CD14-positive monocyte (primary cell): ENCODE data around the gene ZNF652. TPM values are rescaled to one million over a fixed set of nuclear protein-coding genes. Genes with fewer than 3 reads are reported as not detected.
A peak's percentile ranks its signal among the peaks of the same experiment; 100 is the strongest.

Source experiments
- DNase-seq, 3 donors: peaks; one replicate each; pipeline ENCODE4 v3.0.0-alpha.2; 2011 to 2022
- H2AFZ ChIP-seq: 2 replicates; pipeline ENCODE4 v1.6.0; 2012; ENCODE audit warnings: mild to moderate bottlenecking, low read depth, low read length, inconsistent platforms; ENCODE audit not compliant: insufficient read depth, poor library complexity, severe bottlenecking
- H3K27ac ChIP-seq, 2 donors: 1 replicate in 1 of 2; 2 replicates in 1 of 2; pipeline ENCODE4 v1.5.1; 2012 to 2013; ENCODE audit warnings: low read length in 2 of 2, control low read depth in 1 of 2, inconsistent platforms in 1 of 2, low read depth in 1 of 2, mild to moderate bottlenecking in 1 of 2
- H3K27me3 ChIP-seq, 2 donors: one replicate each; pipeline versions ENCODE4 v1.6.0 to v1.6.1; 2011 to 2013; ENCODE audit warnings: low read length in 2 of 2; ENCODE audit not compliant: control insufficient read depth in 2 of 2, insufficient read depth in 2 of 2
- H3K36me3 ChIP-seq, 2 donors: replicated peaks in 1 of 2; 1 replicate in 1 of 2; 2 replicates in 1 of 2; pipeline versions ENCODE4 v1.5.1 to v1.6.1; 2012 to 2013; ENCODE audit warnings: low read length in 2 of 2, control low read depth in 1 of 2, inconsistent platforms in 1 of 2, mild to moderate bottlenecking in 1 of 2; ENCODE audit not compliant: insufficient read depth in 2 of 2, control insufficient read depth in 1 of 2
- H3K4me1 ChIP-seq, 2 donors: 1 replicate in 1 of 2; 2 replicates in 1 of 2; pipeline versions ENCODE4 v1.5.1 to v1.6.1; 2012 to 2013; ENCODE audit warnings: low read length in 2 of 2, control low read depth in 1 of 2, inconsistent platforms in 1 of 2, mild to moderate bottlenecking in 1 of 2, moderate library complexity in 1 of 2; ENCODE audit not compliant: insufficient read depth in 2 of 2, control insufficient read depth in 1 of 2
- H3K4me2 ChIP-seq: replicated peaks from 2 replicates; pipeline ENCODE3; 2012; ENCODE audit warnings: low read length, moderate library complexity, mild to moderate bottlenecking; ENCODE audit not compliant: poor library complexity, severe bottlenecking; ENCODE audit errors: extremely low read depth
- H3K4me3 ChIP-seq, 3 experiments: fragments of 200-600 bp in 1 of 3; sonication (generic) in 1 of 3; replicated peaks in 1 of 3; 1 replicate in 2 of 3; 2 replicates in 1 of 3; pipeline ENCODE4 v1.5.1; 2011 to 2013; ENCODE audit warnings: low read length in 3 of 3, mild to moderate bottlenecking in 3 of 3, control low read depth in 2 of 3, low read depth in 2 of 3, inconsistent platforms in 1 of 3, moderate library complexity in 1 of 3
- H3K79me2 ChIP-seq: 2 replicates; pipeline ENCODE4 v1.6.0; 2012; ENCODE audit warnings: mild to moderate bottlenecking, control low read depth, inconsistent platforms, low read length, moderate library complexity; ENCODE audit not compliant: insufficient read depth
- H3K9ac ChIP-seq: 2 replicates; pipeline ENCODE4 v1.6.0; 2017; ENCODE audit warnings: low read length, mild to moderate bottlenecking; ENCODE audit not compliant: insufficient read depth, poor library complexity, severe bottlenecking
- H3K9me3 ChIP-seq, 2 donors: replicated peaks in 1 of 2; 1 replicate in 1 of 2; 2 replicates in 1 of 2; pipeline versions ENCODE4 v1.5.1 to v1.6.1; 2012 to 2013; ENCODE audit warnings: low read length in 2 of 2, control low read depth in 1 of 2; ENCODE audit not compliant: control insufficient read depth in 1 of 2, insufficient read depth in 1 of 2
- H4K20me1 ChIP-seq: 2 replicates; pipeline ENCODE4 v1.6.0; 2012; ENCODE audit warnings: mild to moderate bottlenecking, low read length, control low read depth, moderate library complexity; ENCODE audit not compliant: insufficient read depth
- H3K27ac Mint-ChIP-seq, 7 donors: one replicate each; pipeline ENCODE4 v1.8.0; 2020; ENCODE audit warnings: mild to moderate bottlenecking in 7 of 7, mixed read lengths in 7 of 7, moderate library complexity in 6 of 7, inconsistent platforms in 2 of 7
- H3K27me3 Mint-ChIP-seq, 3 donors: one replicate each; pipeline ENCODE4 v1.8.0; 2021 to 2022; ENCODE audit warnings: low read depth in 3 of 3, mild to moderate bottlenecking in 3 of 3, mixed read lengths in 3 of 3, moderate library complexity in 3 of 3, inconsistent platforms in 1 of 3
- H3K36me3 Mint-ChIP-seq, 2 donors: one replicate each; pipeline ENCODE4 v1.8.0; 2020; ENCODE audit warnings: mixed read lengths in 2 of 2, inconsistent platforms in 1 of 2, mild to moderate bottlenecking in 1 of 2
- H3K4me1 Mint-ChIP-seq: one replicate; pipeline ENCODE4 v1.8.0; 2020; ENCODE audit warnings: mild to moderate bottlenecking, mixed read lengths
- H3K4me3 Mint-ChIP-seq, 2 donors: one replicate each; pipeline ENCODE4 v1.8.0; 2020; ENCODE audit warnings: mild to moderate bottlenecking in 2 of 2, mixed read lengths in 2 of 2, moderate library complexity in 1 of 2
- H3K9me3 Mint-ChIP-seq, 7 donors: one replicate each; pipeline ENCODE4 v1.8.0; 2020 to 2022; ENCODE audit warnings: mixed read lengths in 7 of 7, mild to moderate bottlenecking in 6 of 7, moderate library complexity in 6 of 7, inconsistent platforms in 2 of 7
- CTCF ChIP-seq: fragments of 200-600 bp; IDR thresholded peaks from one replicate; pipeline ENCODE4 v1.8.0; 2022; ENCODE audit warnings: antibody characterized with exemption, mild to moderate bottlenecking
- WGBS: methylation state at CpG from one replicate; pipeline ENCODE4 v1.1.5; 2013; ENCODE audit warnings: missing lambda C conversion rate; ENCODE audit not compliant: insufficient coverage; 5-methylcytosine and 5-hydroxymethylcytosine counted together
- intact Hi-C, 2 donors: fragments of 100-400 bp; cut with micrococcal nuclease; formaldehyde crosslinking; loops; one replicate each; pipeline versions ENCODE4 v1.15.0 to v1.15.1; 2023
- polyA plus RNA-seq, 3 donors: library from polyadenylated mRNA; depleted of rRNA in 1 of 3; unstranded in 2 of 3; stranded (reverse) in 1 of 3; fragments of 300-500 nt in 2 of 3; fragments of >200 nt in 1 of 3; fragmentation: Illumina TruSeq in 2 of 3; gene quantifications; 1 replicate in 2 of 3; 2 replicates in 1 of 3; pipeline ENCODE4 v1.2.3, GENCODE V29; 2012 to 2021

The ZNF652 gene
- polyA plus RNA-seq, 3 donors: 16.9 to 19.8 (median 18.8) TPM

- no peaks in the 10 kb centered on the region for H3K27me3 ChIP-seq
- H3K4me3 ChIP-seq: peak overlapping the region in 1 of 3 experiments; percentile 56
- H3K36me3 Mint-ChIP-seq: peaks cover 11 to 33% of the 10 kb centered on the region in 2 donors
- H3K36me3 ChIP-seq: peaks cover 15 to 25% of the 10 kb centered on the region in 2 donors
- peaks cover 4% of the 10 kb centered on the region for H4K20me1 ChIP-seq
- H3K9ac ChIP-seq: no peak overlapping the region
- intact Hi-C loops: loop anchor here (1.0 to 5.0 kb wide), 2 partner anchors 46 to 79 kb away; partner anchors contain the start of gene ZNF652 (in 1 of the 2)
- peak overlapping the region; percentile 5 to 94 (median 89) for H3K27ac Mint-ChIP-seq
- no peak overlapping the region for H3K4me2 ChIP-seq
- H3K79me2 ChIP-seq: peaks cover 33% of the 10 kb centered on the region
- no peak overlapping the region for H2AFZ ChIP-seq
- TF ChIP-seq CTCF: no peak
- peak overlapping the region in 1 of 2 donors; percentile 76 for H3K27ac ChIP-seq
- H3K27me3 Mint-ChIP-seq: no peaks in the 10 kb centered on the region
- peaks cover 32% of the 10 kb centered on the region for H3K4me1 Mint-ChIP-seq
- no peaks in the 10 kb centered on the region for H3K9me3 ChIP-seq
- peaks cover 28 to 32% of the 10 kb centered on the region in 2 donors for H3K4me1 ChIP-seq
- no peaks in the 10 kb centered on the region for H3K9me3 Mint-ChIP-seq
- H3K4me3 Mint-ChIP-seq: no peak overlapping the region
- WGBS: 42% methylated on average over 2 of the region's 2 CpGs
- DNase-seq: peak in 1 of 3 donors; percentile 21
Observed at GRCh38 chr17:49316258-49316570, 45.8 kb downstream of the ZNF652 start.

GRCh38 chr17:49315551-49316257, 46.3 kb downstream of the ZNF652 start:
- peak; percentile 58 to 79 (median 78) for DNase-seq
- peaks cover under 1% of the 10 kb centered on the region for H4K20me1 ChIP-seq
- WGBS: 54% methylated on average over 5 of the region's 9 CpGs
- TF ChIP-seq CTCF: peak; percentile 86
- peak overlapping the region; percentile 62 for H3K4me2 ChIP-seq
- peak overlapping the region in 1 of 2 donors; percentile 76 for H3K27ac ChIP-seq
- peak overlapping the region in 2 of 3 experiments; percentile 20 to 59 for H3K4me3 ChIP-seq
- peaks cover 28 to 32% of the 10 kb centered on the region in 2 donors for H3K4me1 ChIP-seq
- peaks cover 29% of the 10 kb centered on the region for H3K79me2 ChIP-seq
- Mint-ChIP-seq H3K4me3 (peak overlapping the region; percentile 56 to 84), H3K36me3 (peaks cover 15 to 35% of the 10 kb centered on the region in 2 donors), H3K27ac (peak overlapping the region in 4 of 7 donors; percentile 20 to 77 (median 74)), H3K9me3 (no peaks in the 10 kb centered on the region), H3K27me3 (no peaks in the 10 kb centered on the region), H3K4me1 (peaks cover 30% of the 10 kb centered on the region)
- intact Hi-C loops: loop anchor here (1.0 to 5.0 kb wide), 3 partner anchors 47 to 80 kb away; partner anchors contain the start of gene ZNF652 (in 1 of the 2)
- H3K36me3 ChIP-seq: peaks cover 21 to 30% of the 10 kb centered on the region in 2 donors
- H3K27me3 ChIP-seq: no peaks in the 10 kb centered on the region
- no peak overlapping the region for H3K9ac ChIP-seq
- H3K9me3 ChIP-seq: no peaks in the 10 kb centered on the region
- no peak overlapping the region for H2AFZ ChIP-seq
